ENCODE measurements around the gene MANEA. TPM values are rescaled to one million over a fixed set of nuclear protein-coding genes. Genes with fewer than 3 reads are reported as not detected.

The MANEA gene
- total and polyA plus RNA-seq, 7 donors, result 1.0 to 3.7 (median 2.6) TPM

DNA sequence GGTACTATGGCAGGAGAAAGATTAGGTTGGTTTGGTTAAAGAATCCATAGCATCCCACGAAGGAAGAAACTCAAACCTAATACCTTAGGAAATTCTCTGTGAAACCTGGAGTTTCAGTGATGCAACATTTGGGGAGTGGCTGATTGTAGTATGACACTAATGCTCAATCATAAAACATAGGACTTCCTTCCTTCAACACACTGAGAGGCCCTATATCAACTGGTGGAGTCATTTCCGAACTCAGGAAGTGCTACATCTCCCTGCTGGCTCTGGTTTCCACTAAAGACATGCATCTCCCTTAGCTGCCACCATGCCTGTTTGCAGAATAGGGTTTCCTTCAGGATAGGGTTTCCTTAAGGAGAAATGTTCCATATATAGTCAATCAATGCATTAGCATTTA, 5.2 kb upstream of the MANEA start:
- H3K27me3 ChIP-seq (ENCODE audit: insufficient read depth in 3 of 3, low read length in 2 of 3), result no peaks in the 10 kb centered on the region
- H3K27ac ChIP-seq, result no peak overlapping the region
- H3K4me1 ChIP-seq, result peaks cover 13% of the 10 kb centered on the region
- intact Hi-C loops (cut with DNase I), result no loop called here
- no peak for DNase-seq
- H3K36me3 ChIP-seq (ENCODE audit: insufficient read depth in 1 of 2, low read depth in 1 of 2), result no peaks in the 10 kb centered on the region
- H3K9me3 ChIP-seq, result no peaks in the 10 kb centered on the region
- TF ChIP-seq, protein P1, sequence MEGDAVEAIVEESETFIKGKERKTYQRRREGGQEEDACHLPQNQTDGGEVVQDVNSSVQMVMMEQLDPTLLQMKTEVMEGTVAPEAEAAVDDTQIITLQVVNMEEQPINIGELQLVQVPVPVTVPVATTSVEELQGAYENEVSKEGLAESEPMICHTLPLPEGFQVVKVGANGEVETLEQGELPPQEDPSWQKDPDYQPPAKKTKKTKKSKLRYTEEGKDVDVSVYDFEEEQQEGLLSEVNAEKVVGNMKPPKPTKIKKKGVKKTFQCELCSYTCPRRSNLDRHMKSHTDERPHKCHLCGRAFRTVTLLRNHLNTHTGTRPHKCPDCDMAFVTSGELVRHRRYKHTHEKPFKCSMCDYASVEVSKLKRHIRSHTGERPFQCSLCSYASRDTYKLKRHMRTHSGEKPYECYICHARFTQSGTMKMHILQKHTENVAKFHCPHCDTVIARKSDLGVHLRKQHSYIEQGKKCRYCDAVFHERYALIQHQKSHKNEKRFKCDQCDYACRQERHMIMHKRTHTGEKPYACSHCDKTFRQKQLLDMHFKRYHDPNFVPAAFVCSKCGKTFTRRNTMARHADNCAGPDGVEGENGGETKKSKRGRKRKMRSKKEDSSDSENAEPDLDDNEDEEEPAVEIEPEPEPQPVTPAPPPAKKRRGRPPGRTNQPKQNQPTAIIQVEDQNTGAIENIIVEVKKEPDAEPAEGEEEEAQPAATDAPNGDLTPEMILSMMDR (IDR thresholded peaks at IDR 0.05), result no peak
- 78 to 94% (median 84%) methylated on average over 2 of the region's 2 CpGs for WGBS, 3 donors
- H3K4me3 ChIP-seq, result no peak overlapping the region
- no peak for ATAC-seq

DNA sequence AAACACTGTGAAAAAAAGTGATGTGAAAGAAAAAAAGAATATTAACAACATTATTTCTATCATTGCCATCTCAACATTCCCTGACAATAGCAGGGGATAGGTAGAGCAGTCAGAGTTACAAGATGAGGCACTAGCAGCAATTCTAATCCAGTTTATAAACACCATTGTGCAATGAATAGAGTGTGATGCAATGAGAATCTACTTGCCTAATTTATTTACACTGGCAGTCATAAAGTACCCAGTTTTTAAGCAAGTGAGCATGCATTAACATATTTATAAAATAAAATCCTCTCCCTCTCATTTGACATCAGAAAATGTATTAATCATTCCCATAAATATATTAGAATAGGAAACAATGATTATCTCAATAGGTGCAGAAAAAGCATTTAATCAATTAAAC, 2.5 kb upstream of the MANEA start:
- no peak for DNase-seq
- intact Hi-C loops (cut with DNase I), result no loop called here
- no peaks in the 10 kb centered on the region for H3K27me3 ChIP-seq (ENCODE audit: insufficient read depth in 3 of 3, low read length in 2 of 3)
- TF ChIP-seq, protein P1 (IDR thresholded peaks at IDR 0.05), result no peak
- H3K9me3 ChIP-seq, result no peaks in the 10 kb centered on the region
- H3K27ac ChIP-seq, result no peak overlapping the region
- H3K36me3 ChIP-seq (ENCODE audit: insufficient read depth in 1 of 2, low read depth in 1 of 2), result no peaks in the 10 kb centered on the region
- no peak for ATAC-seq
- peaks cover 18% of the 10 kb centered on the region for H3K4me1 ChIP-seq
- peak overlapping the region; percentile 84 for H3K4me3 ChIP-seq

DNA sequence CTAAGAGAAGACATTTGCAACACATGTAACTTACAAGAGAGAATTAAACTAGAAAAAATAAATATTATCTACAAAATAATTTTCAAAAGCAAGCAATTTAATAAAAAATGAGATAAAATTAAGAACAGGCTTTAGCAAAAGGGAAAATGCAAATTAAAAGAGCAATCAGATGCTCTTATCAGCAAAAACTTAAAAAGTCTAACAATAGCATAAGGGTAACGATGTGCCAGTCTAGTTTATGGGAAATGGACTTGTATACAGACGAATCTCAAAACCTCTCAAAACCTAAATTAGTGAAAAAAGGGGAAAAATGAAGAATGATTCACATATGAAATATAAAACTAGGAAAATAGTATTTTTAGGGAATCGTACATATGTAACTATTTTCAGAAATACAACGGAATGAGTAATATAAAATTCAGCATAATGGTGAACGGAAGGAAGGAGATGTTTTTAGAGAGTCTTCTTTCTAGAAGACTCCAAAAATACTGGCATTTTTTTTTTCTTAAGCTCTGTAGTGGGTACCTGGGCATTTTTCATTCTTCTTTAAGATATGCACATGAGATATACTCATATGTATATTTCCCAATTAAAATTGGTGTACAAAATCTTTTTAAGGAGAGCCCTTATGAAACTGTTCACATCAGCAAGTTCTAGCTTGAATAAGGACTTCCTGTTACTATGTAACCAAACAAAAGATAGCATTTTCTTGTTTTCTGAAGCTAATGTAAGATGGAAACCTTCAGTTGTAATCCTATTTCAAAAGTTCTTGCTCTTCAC, 927 bp upstream of the MANEA start:
- DNase-seq (no peak), ATAC-seq (peak in 1 of 4 donors; percentile 19)
- H3K4me1 ChIP-seq, result peaks cover 18% of the 10 kb centered on the region
- peak overlapping the region; percentile 84 for H3K4me3 ChIP-seq
- 7 to 14% (median 11%) methylated on average over 5 of the region's 5 CpGs for whole genome bisulfite sequencing, 3 donors
- H3K9me3 ChIP-seq, result no peaks in the 10 kb centered on the region
- no peaks in the 10 kb centered on the region for H3K36me3 ChIP-seq (ENCODE audit: insufficient read depth in 1 of 2, low read depth in 1 of 2)
- TF ChIP-seq, protein P1 (IDR thresholded peaks at IDR 0.05), result no peak
- H3K27me3 ChIP-seq (ENCODE audit: insufficient read depth in 3 of 3, low read length in 2 of 3), result no peaks in the 10 kb centered on the region
- peak overlapping the region; percentile 88 for H3K27ac ChIP-seq
- intact Hi-C loops (cut with DNase I), result no loop called here

DNA sequence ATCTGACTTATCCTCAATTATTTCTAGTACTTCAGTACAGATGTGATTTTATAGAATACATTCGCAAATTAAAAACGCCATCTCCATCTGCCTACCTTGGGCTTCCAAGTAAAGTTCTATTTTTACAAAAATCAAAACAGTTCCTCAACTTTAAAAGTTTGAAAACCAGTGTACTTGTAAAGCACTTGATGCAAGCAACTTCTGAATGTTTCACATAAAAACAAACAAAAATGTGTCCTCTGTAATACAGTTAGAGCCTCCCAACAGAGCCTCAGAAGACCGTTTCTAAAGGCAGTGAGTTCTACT, 384 bp upstream of the MANEA start:
- ATAC-seq (no peak), DNase-seq (no peak)
- TF ChIP-seq, protein P1 (IDR thresholded peaks at IDR 0.05), result no peak
- Histone ChIP-seq H3K4me3 (peak overlapping the region; percentile 84), H3K36me3 (ENCODE audit: insufficient read depth in 1 of 2, low read depth in 1 of 2) (no peaks in the 10 kb centered on the region), H3K4me1 (peaks cover 18% of the 10 kb centered on the region), H3K27ac (peak overlapping the region; percentile 88), H3K27me3 (ENCODE audit: insufficient read depth in 3 of 3, low read length in 2 of 3) (no peaks in the 10 kb centered on the region), H3K9me3 (no peaks in the 10 kb centered on the region)
- intact Hi-C loops (cut with DNase I), result no loop called here
- WGBS, 3 donors, result 0 to 1% (median 1%) methylated on average over 3 of the region's 3 CpGs

DNA sequence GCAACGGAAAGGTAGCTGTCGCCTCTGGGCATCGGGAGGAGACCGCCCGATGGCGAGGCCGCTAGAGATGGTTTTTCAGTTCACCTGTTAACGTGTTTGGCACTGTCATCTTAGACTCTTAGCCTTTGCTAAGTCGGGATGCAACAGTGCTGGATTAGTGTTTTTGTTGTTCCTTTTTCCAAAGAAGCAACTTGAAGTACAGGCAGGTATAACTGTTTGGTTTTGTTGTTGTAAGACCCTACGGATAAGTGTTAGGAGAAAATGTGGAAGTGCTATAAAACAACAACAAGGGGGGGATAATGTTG, 723 bp downstream of the MANEA start:
- H3K36me3 ChIP-seq (ENCODE audit: insufficient read depth in 1 of 2, low read depth in 1 of 2), result no peaks in the 10 kb centered on the region
- WGBS, 3 donors, result 3 to 5% (median 4%) methylated on average over 10 of the region's 10 CpGs
- no peak for DNase-seq

More for the DNA sequence above, 723 bp downstream of the MANEA start:
- Histone ChIP-seq H3K27ac (peak overlapping the region; percentile 88), H3K27me3 (ENCODE audit: insufficient read depth in 3 of 3, low read length in 2 of 3) (no peaks in the 10 kb centered on the region), H3K4me3 (peak overlapping the region; percentile 84), H3K4me1 (peaks cover 18% of the 10 kb centered on the region), H3K9me3 (no peaks in the 10 kb centered on the region)
- TF ChIP-seq, protein P1 (IDR thresholded peaks at IDR 0.05), result no peak
- intact Hi-C loops (cut with DNase I), result no loop called here
- peak; percentile 25 to 52 (median 36) for ATAC-seq
